NCI-H1092 treated with DMSO at 0.1 percent for 48 hours (cell line): ENCODE results near the gene EHHADH.
"Not testable (repeated sequence)": the region's sequence is repeated elsewhere in the genome, so short reads cannot be mapped to it uniquely, and the experiment has no call there.

Experiments
- DNase-seq: peaks from one replicate; lab custom pipeline; 2025; lab: John Stamatoyannopoulos, UW

The EHHADH gene

DNA sequence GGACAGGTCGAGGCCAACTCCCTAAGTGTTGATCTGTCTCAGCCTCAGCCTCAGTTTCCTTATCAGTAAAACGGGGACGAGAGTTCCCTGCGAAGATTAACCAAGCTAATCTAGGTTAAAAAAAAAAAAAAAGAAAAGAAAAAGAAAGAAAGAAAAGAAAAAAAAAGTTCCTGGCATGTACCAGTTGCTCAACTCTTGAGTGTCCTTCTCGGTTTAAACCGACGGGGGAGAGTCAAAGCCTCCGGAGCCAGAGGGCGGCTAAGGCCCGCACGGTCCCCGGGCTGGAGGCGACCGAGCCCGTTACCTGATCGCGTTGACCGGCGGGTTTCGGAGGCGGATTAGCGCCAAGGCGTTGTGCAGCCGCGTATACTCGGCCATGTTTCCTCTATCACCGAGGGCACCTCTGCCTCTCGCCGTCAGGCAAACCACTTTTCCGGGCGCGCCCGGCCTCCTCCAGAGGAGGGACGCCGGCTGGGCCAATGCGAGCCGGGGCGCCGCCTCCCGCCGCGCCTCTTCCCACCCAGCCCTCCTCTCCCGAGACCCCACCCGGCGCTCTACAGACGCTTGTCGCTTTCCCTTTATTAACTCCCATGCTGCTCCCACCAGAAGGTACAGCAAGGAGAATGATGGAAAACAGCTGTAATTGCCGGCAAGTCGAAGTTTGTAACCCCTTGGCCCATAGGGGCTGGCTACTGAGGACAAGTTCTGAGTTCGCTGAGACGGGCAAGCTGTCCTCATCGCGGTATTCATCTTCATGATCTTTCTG is at the start of gene EHHADH:
TSS of gene EHHADH (minus strand) at position 405 of the 766 bp plus-strand sequence. CDS start at position 378, 27 bp downstream.
- DNase-seq = peak; percentile 78

GRCh38 chr3:185299918-185300426 is 46.1 kb upstream of the EHHADH start:
- not testable (repeated sequence) for DNase-seq

GRCh38 chr3:185297867-185298266 is 44.0 kb upstream of the EHHADH start:
- DNase-seq = no peak

GRCh38 chr3:185292238-185292637 is 38.4 kb upstream of the EHHADH start:
- no peak for DNase-seq

- no peak for DNase-seq
Observed at GRCh38 chr3:185290266-185290665, 36.4 kb upstream of the EHHADH start.

DNA sequence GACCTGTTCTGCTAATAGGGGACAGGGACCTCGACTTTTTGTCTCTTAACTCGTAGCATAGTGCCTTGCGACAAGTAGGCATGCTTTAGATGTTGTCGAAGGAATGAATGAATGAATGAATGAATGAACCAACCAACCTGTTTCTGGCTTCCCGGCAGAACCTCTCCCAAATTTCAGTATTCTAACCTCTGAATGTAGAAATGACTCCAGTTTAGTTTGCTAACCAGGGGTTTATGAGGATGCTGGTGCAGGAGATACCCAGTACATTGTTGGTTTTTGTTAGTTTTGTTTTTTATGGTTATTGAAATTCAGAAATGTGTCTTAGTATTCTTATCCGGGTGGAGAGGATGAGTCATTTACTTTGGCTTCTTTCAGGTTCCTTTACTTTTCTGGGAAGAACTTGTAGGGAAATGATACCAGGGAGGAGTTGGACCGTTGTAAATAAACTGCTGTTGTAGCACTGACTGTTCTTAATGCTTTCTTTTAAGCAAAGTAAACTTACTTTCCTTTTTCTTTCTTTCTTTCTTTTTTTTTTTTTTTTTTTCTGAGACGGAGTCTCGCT is 29.6 kb upstream of the EHHADH start:
- DNase-seq = no peak

DNA sequence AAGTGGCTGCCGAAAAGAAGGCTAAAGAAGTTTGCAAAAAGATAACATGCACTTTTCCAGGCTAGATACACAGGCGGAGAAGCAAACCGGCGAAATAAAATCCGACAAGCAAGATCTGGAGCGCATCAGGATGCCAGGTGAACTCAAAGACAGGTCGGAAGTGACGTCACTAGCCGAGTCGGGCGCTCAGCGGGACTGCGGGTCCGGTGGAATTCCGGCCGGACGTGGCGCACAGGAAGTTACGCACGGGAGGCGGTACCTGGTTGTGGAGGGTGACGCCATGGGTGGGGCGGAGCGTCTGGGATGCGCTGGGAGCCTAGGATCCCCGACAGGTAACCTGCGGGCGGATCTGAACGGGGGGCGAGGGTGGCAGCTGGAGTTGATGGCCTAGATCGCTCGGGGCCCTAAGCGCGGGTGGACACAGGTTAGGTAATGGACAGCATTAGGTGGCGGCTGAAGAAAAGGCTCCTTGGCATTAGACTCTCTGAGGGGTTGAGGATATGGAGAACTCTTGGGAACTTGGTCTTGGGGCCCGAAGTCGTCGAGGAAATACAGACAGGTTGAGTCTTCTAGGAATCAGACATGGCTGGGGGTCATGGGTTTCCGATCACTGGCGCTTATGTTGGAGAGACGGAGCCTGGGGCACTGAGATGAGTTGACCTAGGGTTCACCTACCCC is 29.0 kb upstream of the EHHADH start:
- DNase-seq = peak; percentile 93

GRCh38 chr3:185280572-185281365 is 26.9 kb upstream of the EHHADH start:
- peak; percentile 30 for DNase-seq

GRCh38 chr3:185279587-185280138 is 25.8 kb upstream of the EHHADH start:
- no peak for DNase-seq

DNA sequence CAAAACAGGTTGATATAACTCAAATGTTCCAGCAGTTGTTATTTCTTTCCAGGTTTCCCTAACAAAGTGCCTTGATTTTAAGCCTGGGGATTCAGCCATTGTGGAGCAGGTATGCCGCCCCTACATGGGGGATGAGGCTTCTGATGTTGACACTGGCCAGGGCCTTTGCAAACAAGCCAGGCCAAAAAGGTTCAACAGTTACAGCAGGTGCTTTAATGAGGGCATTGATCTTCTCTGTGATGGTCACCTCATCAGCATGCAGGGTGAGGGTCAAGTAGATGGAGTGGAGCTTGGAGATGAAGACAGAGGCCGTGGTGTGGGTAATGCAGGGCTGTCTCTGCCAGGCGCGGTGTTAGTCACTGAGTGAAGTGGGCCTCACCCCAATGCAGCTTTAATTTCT is 22.6 kb upstream of the EHHADH start:
- no peak for DNase-seq

GRCh38 chr3:185272033-185272432 is 18.2 kb upstream of the EHHADH start:
- DNase-seq = no peak

GRCh38 chr3:185270956-185271332 is 17.1 kb upstream of the EHHADH start:
- no peak for DNase-seq

- DNase-seq = peak; percentile 20
Observed at GRCh38 chr3:185270262-185270955, 16.6 kb upstream of the EHHADH start.

DNA sequence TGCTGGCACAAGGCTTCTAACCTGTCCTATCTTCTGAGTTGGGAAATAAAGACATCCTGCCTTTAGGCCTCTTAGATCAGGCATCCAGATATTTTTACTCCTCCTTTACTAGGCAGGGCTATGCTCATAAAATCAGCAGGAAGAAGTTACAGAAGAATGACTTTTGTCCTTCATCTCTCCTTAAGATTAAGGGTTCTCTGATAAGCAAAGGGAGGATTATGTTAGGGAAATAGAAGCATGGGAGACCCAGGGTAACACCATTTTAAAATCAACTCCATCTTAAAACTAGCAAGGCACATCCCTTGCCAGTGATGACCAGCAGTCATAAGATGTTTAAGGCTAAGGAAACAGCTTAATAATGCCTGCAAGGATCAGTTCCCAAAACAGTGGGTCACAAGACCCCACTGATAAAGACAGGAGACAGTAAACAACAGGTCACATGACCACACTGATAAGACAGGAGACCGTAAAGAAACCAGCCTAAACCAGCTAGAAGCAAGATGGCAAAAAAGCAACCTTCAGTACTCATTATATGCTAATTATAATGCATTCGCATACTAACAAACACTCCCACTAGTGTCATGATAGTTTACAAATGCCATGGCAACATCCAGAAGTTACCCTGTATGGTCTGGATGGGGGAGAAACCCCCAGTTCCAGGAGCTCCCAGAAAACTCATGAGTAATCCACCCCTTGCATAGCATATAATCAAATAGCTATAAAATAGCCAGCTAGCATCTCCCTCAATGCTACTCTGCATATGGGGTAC is 14.5 kb upstream of the EHHADH start:
- DNase-seq = no peak

- no peak for DNase-seq
Observed at GRCh38 chr3:185267193-185267592, 13.3 kb upstream of the EHHADH start.

DNA sequence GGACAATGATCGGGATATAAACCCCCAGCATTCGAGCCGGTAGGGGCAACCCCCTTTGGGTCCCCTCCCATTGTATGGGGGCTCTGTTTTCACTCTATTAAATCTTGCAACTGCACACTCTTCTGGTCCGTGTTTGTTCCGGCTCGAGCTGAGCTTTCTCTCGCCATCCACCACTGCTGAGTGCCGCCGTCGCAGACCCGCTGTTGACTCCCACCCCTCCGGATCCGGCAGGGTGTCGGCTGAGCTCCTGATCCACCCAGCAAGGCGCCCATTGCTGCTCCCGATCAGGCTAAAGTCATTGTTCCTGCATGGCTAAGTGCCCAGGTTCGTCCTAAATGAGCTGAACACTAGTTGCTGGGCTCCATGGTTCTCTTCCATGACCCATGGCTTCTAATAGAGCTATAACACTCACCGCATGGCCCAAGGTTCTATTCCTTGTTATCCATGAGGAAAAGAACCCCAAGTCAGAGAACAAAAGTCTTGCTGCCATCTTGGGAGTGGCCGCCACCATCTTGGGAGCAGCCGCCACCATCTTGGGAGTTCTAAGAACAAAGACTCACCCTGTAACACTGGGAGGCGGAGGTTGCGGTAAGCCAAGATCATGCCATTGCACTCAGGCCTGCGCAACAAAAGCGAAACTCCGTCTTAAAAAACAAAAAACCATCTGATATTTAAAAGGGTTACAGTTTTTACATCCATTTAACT is 11.2 kb upstream of the EHHADH start:
- DNase-seq = no peak

DNA sequence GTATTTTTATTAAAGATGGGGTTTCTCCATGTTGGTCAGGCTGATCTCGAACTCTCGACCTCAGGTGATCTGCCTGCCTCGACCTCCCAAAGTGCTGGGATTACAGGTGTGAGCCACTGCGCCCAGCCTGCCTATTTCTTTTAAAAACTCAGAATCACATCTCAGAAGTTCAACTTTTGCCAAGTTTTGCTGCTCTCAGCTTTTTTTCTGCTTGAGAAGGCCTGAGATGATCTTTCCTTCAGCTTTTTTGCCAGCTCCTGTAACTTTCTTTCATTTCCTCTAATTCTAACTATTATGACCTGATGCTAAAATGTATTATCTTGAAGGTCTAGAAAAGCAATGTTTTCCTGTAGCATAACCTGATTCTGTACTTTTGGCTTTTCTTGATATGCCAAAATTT is 9.6 kb upstream of the EHHADH start:
- no peak for DNase-seq

GRCh38 chr3:185257334-185257733 is 3.5 kb upstream of the EHHADH start:
- DNase-seq = no peak

DNA sequence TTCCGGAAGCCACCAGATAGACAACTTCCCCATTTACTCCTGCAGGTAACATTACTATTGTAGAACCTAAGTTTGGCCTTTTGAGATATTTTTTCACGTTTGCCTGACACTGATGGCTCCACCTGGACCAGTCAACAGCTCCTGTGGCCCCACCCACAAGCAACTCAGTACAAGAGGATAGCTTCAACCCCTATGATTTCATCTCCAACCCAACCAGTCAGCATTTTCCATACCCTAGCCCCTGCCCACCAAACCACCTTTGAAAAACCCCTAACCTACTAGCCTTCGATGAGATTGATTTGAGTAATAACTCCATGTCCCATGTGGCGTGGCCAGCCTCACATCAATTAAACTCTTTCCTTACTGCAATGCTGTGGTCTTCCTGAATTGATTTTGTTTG is 950 bp upstream of the EHHADH start:
- no peak for DNase-seq

DNA sequence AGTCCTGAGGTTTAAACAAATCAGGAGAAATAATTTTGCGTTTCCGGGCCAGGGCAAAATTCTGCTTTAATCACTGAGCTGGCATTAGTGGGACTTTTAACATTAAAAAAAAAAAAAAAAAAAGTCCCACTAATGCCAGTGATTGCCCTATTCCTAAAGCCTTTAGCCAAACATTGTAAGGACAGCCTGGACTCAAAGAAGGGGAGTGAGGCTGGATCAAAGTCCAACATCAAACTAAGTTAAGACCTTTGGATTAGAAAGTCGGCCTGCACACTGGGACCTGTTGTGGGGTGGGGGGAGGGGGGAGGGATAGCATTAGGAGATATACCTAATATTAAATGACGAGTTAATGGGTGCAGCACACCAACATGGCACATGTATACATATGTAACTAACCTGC is 716 bp downstream of the EHHADH start:
- not testable (repeated sequence) for DNase-seq
